ENCODE measurements around the gene DHX34. TPM values are rescaled to one million over a fixed set of nuclear protein-coding genes. Genes with fewer than 3 reads are reported as not detected.

The DHX34 gene
- total RNA-seq, 1 donor from 2014 or later = 17.7 TPM

DNA sequence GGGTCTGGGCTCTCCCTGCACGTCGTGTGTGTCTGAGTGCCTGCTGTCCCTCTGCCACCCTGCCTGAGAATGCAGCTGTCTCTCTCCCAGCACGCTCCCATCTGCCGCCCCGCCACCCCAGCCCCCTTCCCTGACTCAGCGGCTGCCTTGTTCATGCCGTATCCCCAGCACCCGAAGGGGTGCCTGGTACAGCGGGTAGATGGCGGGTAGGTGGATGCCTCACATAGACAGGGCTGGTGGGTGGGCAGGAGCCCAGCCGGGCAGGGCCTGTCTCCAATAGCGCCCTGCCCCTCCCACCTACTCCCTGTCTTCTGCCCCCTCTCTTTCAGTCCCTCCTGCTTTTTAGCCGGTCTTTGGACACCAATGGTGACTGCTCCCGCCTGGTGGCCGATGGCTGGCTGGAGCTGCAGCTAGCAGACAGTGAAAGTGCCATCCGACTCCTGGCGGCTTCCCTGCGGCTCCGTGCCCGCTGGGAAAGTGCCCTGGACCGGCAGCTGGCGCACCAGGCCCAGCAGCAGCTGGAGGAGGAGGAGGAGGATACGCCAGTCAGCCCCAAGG, 30.3 kb downstream of the DHX34 start:
- no peak overlapping the region for H3K4me3 ChIP-seq (ENCODE audit: insufficient read depth, low read depth, low read length)
- H3K27ac Mint-ChIP-seq (ENCODE audit: unreplicated experiment) = no peak overlapping the region
- no peak overlapping the region for H3K27ac ChIP-seq (ENCODE audit: low read depth, low read length)
- no peaks in the 10 kb centered on the region for H3K9me3 ChIP-seq (ENCODE audit: insufficient read depth, low read depth, low read length)
- peaks cover 8% of the 10 kb centered on the region for H3K4me1 Mint-ChIP-seq (ENCODE audit: low read depth, unreplicated experiment)
- H3K4me3 Mint-ChIP-seq (ENCODE audit: unreplicated experiment) = no peak overlapping the region
- no peaks in the 10 kb centered on the region for H3K27me3 ChIP-seq (ENCODE audit: insufficient read depth, low read length)
- H4K20me1 ChIP-seq (ENCODE audit: insufficient read depth, low read length) = peaks cover 11% of the 10 kb centered on the region
- TF ChIP-seq, protein P1, sequence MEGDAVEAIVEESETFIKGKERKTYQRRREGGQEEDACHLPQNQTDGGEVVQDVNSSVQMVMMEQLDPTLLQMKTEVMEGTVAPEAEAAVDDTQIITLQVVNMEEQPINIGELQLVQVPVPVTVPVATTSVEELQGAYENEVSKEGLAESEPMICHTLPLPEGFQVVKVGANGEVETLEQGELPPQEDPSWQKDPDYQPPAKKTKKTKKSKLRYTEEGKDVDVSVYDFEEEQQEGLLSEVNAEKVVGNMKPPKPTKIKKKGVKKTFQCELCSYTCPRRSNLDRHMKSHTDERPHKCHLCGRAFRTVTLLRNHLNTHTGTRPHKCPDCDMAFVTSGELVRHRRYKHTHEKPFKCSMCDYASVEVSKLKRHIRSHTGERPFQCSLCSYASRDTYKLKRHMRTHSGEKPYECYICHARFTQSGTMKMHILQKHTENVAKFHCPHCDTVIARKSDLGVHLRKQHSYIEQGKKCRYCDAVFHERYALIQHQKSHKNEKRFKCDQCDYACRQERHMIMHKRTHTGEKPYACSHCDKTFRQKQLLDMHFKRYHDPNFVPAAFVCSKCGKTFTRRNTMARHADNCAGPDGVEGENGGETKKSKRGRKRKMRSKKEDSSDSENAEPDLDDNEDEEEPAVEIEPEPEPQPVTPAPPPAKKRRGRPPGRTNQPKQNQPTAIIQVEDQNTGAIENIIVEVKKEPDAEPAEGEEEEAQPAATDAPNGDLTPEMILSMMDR (IDR thresholded peaks at IDR 0.05; ENCODE audit: insufficient read depth, low read depth, low read length) = no peak
- no peak for TF ChIP-seq EZH2 (IDR thresholded peaks at IDR 0.05; ENCODE audit: insufficient read depth, low read length)
- no peaks in the 10 kb centered on the region for H3K9me3 Mint-ChIP-seq (ENCODE audit: unreplicated experiment)
- no peaks in the 10 kb centered on the region for H3K27me3 Mint-ChIP-seq (ENCODE audit: low read depth, unreplicated experiment)
- H3K36me3 ChIP-seq (ENCODE audit: insufficient read depth, low read length) = peaks cover 6% of the 10 kb centered on the region
- no peak overlapping the region for H2AFZ ChIP-seq (ENCODE audit: low read depth, low read length)
- peaks cover 17% of the 10 kb centered on the region for H3K36me3 Mint-ChIP-seq (ENCODE audit: low read depth, unreplicated experiment)
- FAIRE-seq (no peak), DNase-seq (ENCODE audit: low read depth) (no peak)
- no peaks in the 10 kb centered on the region for H3K79me2 ChIP-seq (ENCODE audit: insufficient read depth, low read length)
- H3K4me2 ChIP-seq (ENCODE audit: low read length) = no peak overlapping the region
- H3K9ac ChIP-seq (ENCODE audit: low read length) = no peak overlapping the region
- H3K4me1 ChIP-seq (ENCODE audit: insufficient read depth, low read length) = no peaks in the 10 kb centered on the region

DNA sequence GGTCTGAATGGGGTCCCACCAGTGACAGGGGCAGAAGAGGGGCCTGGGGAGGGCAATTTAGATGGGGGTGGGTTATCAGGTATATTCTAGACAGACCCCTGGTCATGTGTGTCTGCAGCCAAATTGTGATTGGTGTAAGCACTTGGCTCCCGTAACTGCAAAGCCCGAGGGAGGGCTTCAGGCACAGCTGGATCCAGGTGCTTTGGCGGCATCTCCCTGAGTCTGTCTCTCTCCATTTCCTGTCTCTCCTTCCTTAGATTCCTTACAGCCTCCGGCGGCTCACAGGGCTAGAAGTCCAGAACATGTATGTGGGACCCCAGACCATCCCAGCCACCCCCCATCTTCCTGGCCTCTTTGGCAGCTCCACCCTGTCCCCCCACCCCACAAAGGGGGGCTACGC, 31.4 kb downstream of the DHX34 start:
- TF ChIP-seq, protein P1 (IDR thresholded peaks at IDR 0.05; ENCODE audit: insufficient read depth, low read depth, low read length) = no peak
- TF ChIP-seq EZH2 (IDR thresholded peaks at IDR 0.05; ENCODE audit: insufficient read depth, low read length) = no peak
- H3K27ac Mint-ChIP-seq (ENCODE audit: unreplicated experiment) = no peak overlapping the region
- H3K4me3 Mint-ChIP-seq (ENCODE audit: unreplicated experiment) = no peak overlapping the region
- H3K4me1 Mint-ChIP-seq (ENCODE audit: low read depth, unreplicated experiment) = peaks cover 8% of the 10 kb centered on the region
- no peaks in the 10 kb centered on the region for H3K27me3 ChIP-seq (ENCODE audit: insufficient read depth, low read length)
- H3K9me3 Mint-ChIP-seq (ENCODE audit: unreplicated experiment) = no peaks in the 10 kb centered on the region
- H3K27ac ChIP-seq (ENCODE audit: low read depth, low read length) = no peak overlapping the region
- no peaks in the 10 kb centered on the region for H3K9me3 ChIP-seq (ENCODE audit: insufficient read depth, low read depth, low read length)
- peaks cover 6% of the 10 kb centered on the region for H3K36me3 ChIP-seq (ENCODE audit: insufficient read depth, low read length)
- no peaks in the 10 kb centered on the region for H3K27me3 Mint-ChIP-seq (ENCODE audit: low read depth, unreplicated experiment)
- no peaks in the 10 kb centered on the region for H3K79me2 ChIP-seq (ENCODE audit: insufficient read depth, low read length)
- H3K4me3 ChIP-seq (ENCODE audit: insufficient read depth, low read depth, low read length) = no peak overlapping the region
- H3K36me3 Mint-ChIP-seq (ENCODE audit: low read depth, unreplicated experiment) = peaks cover 14% of the 10 kb centered on the region
- H4K20me1 ChIP-seq (ENCODE audit: insufficient read depth, low read length) = peaks cover 6% of the 10 kb centered on the region
- no peak for FAIRE-seq
- H3K4me1 ChIP-seq (ENCODE audit: insufficient read depth, low read length) = no peaks in the 10 kb centered on the region
- DNase-seq (ENCODE audit: low read depth) = no peak
- no peak overlapping the region for H2AFZ ChIP-seq (ENCODE audit: low read depth, low read length)
- no peak overlapping the region for H3K4me2 ChIP-seq (ENCODE audit: low read length)
- H3K9ac ChIP-seq (ENCODE audit: low read length) = no peak overlapping the region

DNA sequence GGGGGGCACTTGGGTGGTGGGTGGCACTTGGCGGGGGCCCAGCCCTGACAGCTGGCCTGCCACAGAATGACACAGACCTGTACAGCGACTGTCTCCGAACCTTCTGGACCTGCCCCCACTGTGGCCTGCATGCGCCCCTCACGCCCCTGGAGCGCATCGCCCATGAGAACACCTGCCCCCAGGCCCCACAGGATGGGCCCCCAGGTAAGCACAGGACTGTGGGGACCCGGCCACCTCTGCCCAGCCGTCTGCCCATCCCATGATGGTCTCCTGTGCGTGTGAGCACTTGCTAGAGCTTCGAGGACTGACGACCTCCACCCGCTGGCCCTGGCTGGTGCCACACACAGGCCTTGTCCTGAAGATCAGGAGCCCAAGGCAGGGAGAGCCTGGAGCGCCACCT, 32.0 kb downstream of the DHX34 start:
- H3K27ac ChIP-seq (ENCODE audit: low read depth, low read length) = no peak overlapping the region
- H3K36me3 Mint-ChIP-seq (ENCODE audit: low read depth, unreplicated experiment) = peaks cover 13% of the 10 kb centered on the region
- DNase-seq (ENCODE audit: low read depth) (no peak), FAIRE-seq (no peak)
- no peak for TF ChIP-seq EZH2 (IDR thresholded peaks at IDR 0.05; ENCODE audit: insufficient read depth, low read length)
- TF ChIP-seq, protein P1 (IDR thresholded peaks at IDR 0.05; ENCODE audit: insufficient read depth, low read depth, low read length) = no peak
- no peaks in the 10 kb centered on the region for H3K79me2 ChIP-seq (ENCODE audit: insufficient read depth, low read length)
- no peak overlapping the region for H3K9ac ChIP-seq (ENCODE audit: low read length)
- H3K4me3 ChIP-seq (ENCODE audit: insufficient read depth, low read depth, low read length) = no peak overlapping the region
- H3K27ac Mint-ChIP-seq (ENCODE audit: unreplicated experiment) = peak overlapping the region; percentile 91
- no peaks in the 10 kb centered on the region for H3K9me3 ChIP-seq (ENCODE audit: insufficient read depth, low read depth, low read length)
- no peak overlapping the region for H2AFZ ChIP-seq (ENCODE audit: low read depth, low read length)
- H3K4me3 Mint-ChIP-seq (ENCODE audit: unreplicated experiment) = no peak overlapping the region
- peaks cover 8% of the 10 kb centered on the region for H3K4me1 Mint-ChIP-seq (ENCODE audit: low read depth, unreplicated experiment)
- H3K27me3 Mint-ChIP-seq (ENCODE audit: low read depth, unreplicated experiment) = no peaks in the 10 kb centered on the region
- H3K4me1 ChIP-seq (ENCODE audit: insufficient read depth, low read length) = no peaks in the 10 kb centered on the region
- H4K20me1 ChIP-seq (ENCODE audit: insufficient read depth, low read length) = peaks cover under 1% of the 10 kb centered on the region
- H3K36me3 ChIP-seq (ENCODE audit: insufficient read depth, low read length) = peaks cover 5% of the 10 kb centered on the region
- no peaks in the 10 kb centered on the region for H3K27me3 ChIP-seq (ENCODE audit: insufficient read depth, low read length)
- H3K9me3 Mint-ChIP-seq (ENCODE audit: unreplicated experiment) = no peaks in the 10 kb centered on the region
- H3K4me2 ChIP-seq (ENCODE audit: low read length) = no peak overlapping the region
